Middle frontal gyrus (tissue), 1 donor: ENCODE measurements around the gene BTLA.
"Not testable (repeated sequence)": the region's sequence is repeated elsewhere in the genome, so short reads cannot be mapped to it uniquely, and the experiment has no call there.

ENCODE experiments used
- DNase-seq: peaks from one replicate; pipeline ENCODE4 v3.0.0-alpha.2; 2015; ENCODE audit warnings: low spot score; ENCODE audit errors: extremely low spot score

Gene BTLA

GRCh38 chr3:112446343-112446742 lies 52.9 kb downstream of the BTLA start:
- DNase-seq, result no peak

- DNase-seq, result no peak
These were observed 53.4 kb downstream of the BTLA start for GRCh38 chr3:112445839-112446238.

GRCh38 chr3:112437146-112438022 lies 61.9 kb downstream of the BTLA start:
- DNase-seq, result no peak

GRCh38 chr3:112429960-112430359 lies 69.3 kb downstream of the BTLA start:
- DNase-seq, result no peak

GRCh38 chr3:112427123-112427522 lies 72.1 kb downstream of the BTLA start:
- no peak for DNase-seq

GRCh38 chr3:112425858-112426750 lies 73.2 kb downstream of the BTLA start:
- no peak for DNase-seq

GRCh38 chr3:112425382-112425781 lies 73.9 kb downstream of the BTLA start:
- DNase-seq, result no peak

- no peak for DNase-seq
These were observed 74.9 kb downstream of the BTLA start for GRCh38 chr3:112424394-112424793.

GRCh38 chr3:112422921-112423320 lies 76.4 kb downstream of the BTLA start:
- not testable (repeated sequence) for DNase-seq

- DNase-seq, result not testable (repeated sequence)
These were observed 80.7 kb downstream of the BTLA start for GRCh38 chr3:112418526-112418925.

- DNase-seq, result no peak
These were observed 81.5 kb downstream of the BTLA start for GRCh38 chr3:112417696-112418318.

GRCh38 chr3:112416391-112417212 lies 82.7 kb downstream of the BTLA start:
- no peak for DNase-seq

- no peak for DNase-seq
These were observed 83.9 kb downstream of the BTLA start for GRCh38 chr3:112415390-112415789.
